HUES6 (cell line): Measurements from ENCODE around the gene NT5C1A.

ENCODE experiments used
- H3K27ac ChIP-seq: 2 replicates; pipeline ENCODE4 v1.7.0; 2013; ENCODE audit warnings: low read depth, mild to moderate bottlenecking, low read length, inconsistent platforms
- H3K27me3 ChIP-seq: 2 replicates; pipeline ENCODE4 v1.6.1; 2013; ENCODE audit warnings: low read length; ENCODE audit not compliant: control insufficient read depth, insufficient read depth
- H3K36me3 ChIP-seq: 2 replicates; pipeline ENCODE4 v1.6.1; 2013; ENCODE audit warnings: low read length; ENCODE audit not compliant: control insufficient read depth, insufficient read depth
- H3K4me1 ChIP-seq: 2 replicates; pipeline ENCODE4 v1.6.1; 2013; ENCODE audit warnings: low read length; ENCODE audit not compliant: control insufficient read depth, insufficient read depth
- H3K4me3 ChIP-seq: 2 replicates; pipeline ENCODE4 v1.5.1; 2013; ENCODE audit warnings: low read depth, low read length
- H3K9ac ChIP-seq: one replicate; pipeline ENCODE4 v1.6.1; 2013; ENCODE audit warnings: mild to moderate bottlenecking, low read length
- H3K9me3 ChIP-seq: 2 replicates; pipeline ENCODE4 v1.6.1; 2013; ENCODE audit warnings: low read depth, low read length; ENCODE audit not compliant: control insufficient read depth, insufficient read depth

The NT5C1A gene

DNA sequence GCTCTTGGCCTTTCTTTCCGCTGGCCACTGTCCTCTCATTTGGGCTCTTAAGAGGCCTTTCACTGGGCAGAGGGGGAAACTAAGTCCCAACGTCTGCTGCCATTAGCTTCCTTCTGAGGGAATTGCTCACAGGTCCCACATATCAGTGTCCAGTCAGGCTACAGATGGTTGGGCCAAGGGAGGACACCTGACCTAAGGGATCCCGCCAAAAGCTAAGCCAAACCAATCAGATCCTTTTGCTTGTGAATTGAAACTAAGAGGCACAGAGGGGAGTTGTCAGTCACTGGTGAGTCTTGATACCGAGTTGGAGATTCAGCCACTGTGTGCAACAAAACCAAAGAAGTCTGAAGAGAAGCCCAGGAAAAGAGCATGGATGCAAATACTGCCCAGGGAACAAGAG lies 5.7 kb upstream of the NT5C1A start:
- no peaks in the 10 kb centered on the region for H3K36me3 ChIP-seq
- no peaks in the 10 kb centered on the region for H3K4me1 ChIP-seq
- no peak overlapping the region for H3K4me3 ChIP-seq
- peaks cover 99% of the 10 kb centered on the region for H3K27me3 ChIP-seq
- no peak overlapping the region for H3K9ac ChIP-seq
- H3K27ac ChIP-seq: no peak overlapping the region
- no peaks in the 10 kb centered on the region for H3K9me3 ChIP-seq

- H3K27ac ChIP-seq: no peak overlapping the region
- H3K27me3 ChIP-seq: peaks cover 99% of the 10 kb centered on the region
- H3K4me3 ChIP-seq: no peak overlapping the region
- no peak overlapping the region for H3K9ac ChIP-seq
- no peaks in the 10 kb centered on the region for H3K4me1 ChIP-seq
- no peaks in the 10 kb centered on the region for H3K36me3 ChIP-seq
- H3K9me3 ChIP-seq: no peaks in the 10 kb centered on the region
Observed at GRCh38 chr1:39676948-39677548, 5.1 kb upstream of the NT5C1A start.

GRCh38 chr1:39675220-39675619 lies 3.3 kb upstream of the NT5C1A start:
- Histone ChIP-seq H3K27ac (no peak overlapping the region), H3K9ac (no peak overlapping the region), H3K27me3 (peaks cover 99% of the 10 kb centered on the region)

GRCh38 chr1:39673215-39673614 lies 1.3 kb upstream of the NT5C1A start:
- H3K4me3 ChIP-seq: no peak overlapping the region
- no peaks in the 10 kb centered on the region for H3K36me3 ChIP-seq
- no peak overlapping the region for H3K27ac ChIP-seq
- H3K4me1 ChIP-seq: peaks cover 4% of the 10 kb centered on the region; the same call in 1 of the 2 replicates
- H3K9me3 ChIP-seq: no peaks in the 10 kb centered on the region
- H3K9ac ChIP-seq: no peak overlapping the region
- H3K27me3 ChIP-seq: peaks cover 99% of the 10 kb centered on the region

More at GRCh38 chr1:39675220-39675619, 3.3 kb upstream of the NT5C1A start:
- Histone ChIP-seq H3K36me3 (no peaks in the 10 kb centered on the region), H3K4me1 (peaks cover 4% of the 10 kb centered on the region; the same call in 1 of the 2 replicates), H3K4me3 (no peak overlapping the region), H3K9me3 (no peaks in the 10 kb centered on the region)

DNA sequence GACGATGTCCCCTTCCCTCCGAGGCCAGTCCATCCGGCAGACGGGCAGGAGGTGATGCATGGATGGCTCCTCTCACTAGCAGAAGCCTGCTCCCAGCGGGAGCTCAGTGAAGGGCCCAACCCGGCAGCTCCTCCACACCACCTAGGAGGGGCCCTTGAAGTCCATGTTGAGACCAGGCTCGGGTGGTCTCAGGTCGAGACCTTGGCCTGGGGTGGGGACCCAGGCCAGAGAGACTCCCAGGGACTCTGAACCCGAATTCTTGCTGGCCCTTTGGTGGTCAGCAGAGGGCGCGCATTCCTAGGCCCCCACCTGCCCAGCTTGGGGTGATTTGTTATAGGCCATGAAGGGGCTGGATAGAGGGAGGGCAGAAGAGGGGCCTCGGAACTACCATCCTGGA lies 642 bp upstream of the NT5C1A start:
- H3K4me3 ChIP-seq: peak overlapping the region; percentile 52
- peaks cover 99% of the 10 kb centered on the region for H3K27me3 ChIP-seq
- H3K4me1 ChIP-seq: peaks cover 4% of the 10 kb centered on the region; the same call in 1 of the 2 replicates
- H3K36me3 ChIP-seq: no peaks in the 10 kb centered on the region
- no peak overlapping the region for H3K27ac ChIP-seq
- no peak overlapping the region for H3K9ac ChIP-seq
- H3K9me3 ChIP-seq: no peaks in the 10 kb centered on the region

DNA sequence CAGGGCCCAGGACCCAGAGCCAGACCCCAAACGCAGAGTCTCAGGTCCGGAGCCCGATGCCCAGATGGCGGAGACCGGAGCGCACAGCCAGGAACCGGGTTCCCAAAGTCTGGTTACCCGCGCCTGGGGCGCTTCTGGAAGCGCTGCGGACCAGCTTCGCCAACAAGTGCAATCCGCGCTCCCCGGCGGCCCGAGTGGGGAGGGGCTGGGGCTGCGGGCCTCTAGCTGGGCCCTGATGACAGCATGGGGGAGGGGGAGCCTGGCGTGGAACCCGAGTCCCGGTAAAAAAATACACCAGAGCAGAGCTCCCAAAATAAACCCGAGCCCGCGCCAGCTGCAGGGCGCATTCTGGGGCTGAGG lies 494 bp downstream of the NT5C1A start:
- H3K9ac ChIP-seq: no peak overlapping the region
- H3K4me1 ChIP-seq: peaks cover 4% of the 10 kb centered on the region; the same call in 1 of the 2 replicates
- no peaks in the 10 kb centered on the region for H3K9me3 ChIP-seq
- no peaks in the 10 kb centered on the region for H3K36me3 ChIP-seq
- H3K4me3 ChIP-seq: peak overlapping the region; percentile 52
- peaks cover 99% of the 10 kb centered on the region for H3K27me3 ChIP-seq
- no peak overlapping the region for H3K27ac ChIP-seq

DNA sequence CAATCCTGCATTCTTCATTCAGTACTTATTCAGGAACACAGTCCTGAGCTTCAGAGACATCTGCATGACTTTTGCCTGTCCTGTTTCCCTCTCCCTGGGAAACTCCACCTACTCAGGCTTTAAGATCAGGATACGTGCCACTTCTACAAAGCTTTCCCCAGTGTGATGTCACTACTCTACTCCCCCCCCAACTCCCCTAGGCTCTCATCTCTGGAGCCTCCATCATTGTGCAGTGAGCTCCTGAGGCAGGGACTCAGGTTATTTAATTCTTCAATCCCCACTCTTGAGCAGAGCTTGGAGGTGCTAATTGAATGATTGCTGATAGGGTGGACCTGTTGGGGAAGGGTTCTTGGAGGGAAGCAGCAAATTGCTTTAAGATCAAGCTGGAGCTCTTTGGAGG lies 1.2 kb downstream of the NT5C1A start:
- Histone ChIP-seq H3K4me3 (no peak overlapping the region), H3K9ac (no peak overlapping the region), H3K27ac (no peak overlapping the region), H3K27me3 (peaks cover 99% of the 10 kb centered on the region), H3K4me1 (peaks cover 4% of the 10 kb centered on the region; the same call in 1 of the 2 replicates), H3K36me3 (no peaks in the 10 kb centered on the region), H3K9me3 (no peaks in the 10 kb centered on the region)

DNA sequence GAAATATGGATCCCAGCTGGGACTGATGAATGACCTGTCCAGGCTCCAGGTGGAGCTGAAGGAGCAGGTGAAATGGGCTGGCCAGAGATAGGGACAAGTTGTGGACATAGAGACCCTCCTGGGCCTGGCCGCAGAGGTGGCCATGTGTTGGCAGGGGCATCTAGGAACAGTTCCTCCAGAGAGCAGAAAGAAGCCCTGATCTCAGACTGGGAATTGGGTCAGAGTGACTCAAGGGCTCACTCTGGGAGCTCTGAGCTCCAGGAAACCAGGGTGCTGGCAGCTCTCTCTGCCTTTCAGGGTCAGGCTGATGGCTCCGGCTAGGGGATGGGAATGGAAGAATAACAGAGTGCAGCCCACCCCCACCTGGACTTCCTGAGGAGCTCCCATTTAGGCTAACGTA lies 3.0 kb downstream of the NT5C1A start:
- Histone ChIP-seq H3K27ac (no peak overlapping the region), H3K27me3 (peaks cover 95% of the 10 kb centered on the region), H3K9ac (no peak overlapping the region), H3K9me3 (no peaks in the 10 kb centered on the region), H3K36me3 (no peaks in the 10 kb centered on the region), H3K4me1 (peaks cover 4% of the 10 kb centered on the region; the same call in 1 of the 2 replicates), H3K4me3 (no peak overlapping the region)

- H3K27me3 ChIP-seq: peaks cover 95% of the 10 kb centered on the region
- H3K36me3 ChIP-seq: no peaks in the 10 kb centered on the region
- H3K9me3 ChIP-seq: no peaks in the 10 kb centered on the region
- H3K9ac ChIP-seq: no peak overlapping the region
- H3K27ac ChIP-seq: no peak overlapping the region
- H3K4me1 ChIP-seq: peaks cover 4% of the 10 kb centered on the region; the same call in 1 of the 2 replicates
- H3K4me3 ChIP-seq: no peak overlapping the region
Observed at GRCh38 chr1:39668111-39668510, 3.8 kb downstream of the NT5C1A start.

- H3K27ac ChIP-seq: no peak overlapping the region
- peaks cover 95% of the 10 kb centered on the region for H3K27me3 ChIP-seq
- H3K9me3 ChIP-seq: no peaks in the 10 kb centered on the region
- no peak overlapping the region for H3K9ac ChIP-seq
- no peaks in the 10 kb centered on the region for H3K36me3 ChIP-seq
- peaks cover 4% of the 10 kb centered on the region; the same call in 1 of the 2 replicates for H3K4me1 ChIP-seq
- H3K4me3 ChIP-seq: no peak overlapping the region
Observed at GRCh38 chr1:39666772-39667171, 5.1 kb downstream of the NT5C1A start.

- Histone ChIP-seq H3K9ac (no peak overlapping the region), H3K9me3 (no peaks in the 10 kb centered on the region), H3K27me3 (peaks cover 95% of the 10 kb centered on the region), H3K4me3 (no peak overlapping the region), H3K27ac (no peak overlapping the region), H3K4me1 (no peaks in the 10 kb centered on the region), H3K36me3 (no peaks in the 10 kb centered on the region)
Observed at GRCh38 chr1:39663559-39663958, 8.3 kb downstream of the NT5C1A start.
